ENCODE data around the gene ZNF726. TPM values are rescaled to one million over a fixed set of nuclear protein-coding genes. Genes with fewer than 3 reads are reported as not detected.

The ZNF726 gene
- total RNA-seq, 1 donor from 2014 or later = 2.6 TPM

DNA sequence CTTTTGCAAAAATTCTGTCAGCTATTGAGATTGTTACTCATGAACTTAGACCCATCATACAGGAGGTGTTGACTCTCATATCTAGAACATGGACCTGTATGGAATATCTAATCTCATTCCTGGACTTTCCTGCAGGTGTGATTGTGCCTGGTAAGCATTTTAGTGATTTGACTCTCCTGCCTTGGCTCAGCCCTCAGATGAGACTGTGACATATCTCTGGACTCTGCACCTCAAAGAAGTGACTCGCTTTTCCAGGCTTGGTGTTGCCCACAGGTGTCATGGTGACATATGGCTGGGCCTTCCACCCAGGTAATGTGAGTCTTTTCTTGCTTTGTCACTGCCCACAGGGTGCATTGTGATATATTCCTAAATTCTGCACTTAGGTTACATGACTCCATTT lies 17.8 kb upstream of the ZNF726 start:
- no peak overlapping the region for H3K9ac ChIP-seq (ENCODE audit: low read depth in 1 of 3, low read length in 3 of 3)
- no peaks in the 10 kb centered on the region for H3K36me3 ChIP-seq (ENCODE audit: control insufficient read depth in 3 of 3, insufficient read depth in 3 of 3, low read length in 3 of 3)
- no peak overlapping the region for H3K27ac ChIP-seq (ENCODE audit: low read depth, low read length)
- H3K9me3 ChIP-seq (ENCODE audit: control insufficient read depth in 3 of 3, low read length in 3 of 3) = peaks cover 0 to 3% (median 0%) of the 10 kb centered on the region in 3 donors
- H3K4me3 ChIP-seq (ENCODE audit: low read length in 3 of 3) = no peak overlapping the region
- no peaks in the 10 kb centered on the region for H3K4me1 ChIP-seq (ENCODE audit: control insufficient read depth in 3 of 3, insufficient read depth in 3 of 3, low read length in 3 of 3)
- no peaks in the 10 kb centered on the region for H3K27me3 ChIP-seq (ENCODE audit: control insufficient read depth in 3 of 3, insufficient read depth in 3 of 3, low read length in 3 of 3)

DNA sequence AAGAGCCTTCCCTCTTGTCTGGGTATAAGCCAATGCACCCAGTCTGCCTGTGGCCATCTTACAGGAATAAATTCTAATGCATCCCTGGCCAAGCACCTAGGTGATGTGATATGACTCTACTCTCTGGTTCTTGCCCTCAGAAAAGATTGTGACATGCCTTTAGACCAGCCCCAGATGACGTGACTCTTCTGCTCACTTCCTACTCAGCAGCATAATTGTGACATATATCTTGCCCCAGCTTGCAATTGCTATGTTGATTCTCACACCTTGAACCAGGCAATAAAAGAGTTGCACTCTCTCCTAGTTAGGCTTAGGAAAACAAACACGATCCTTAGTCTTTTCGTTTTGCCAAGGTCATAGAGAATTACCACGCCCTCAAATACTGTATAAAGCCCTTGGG lies 13.3 kb upstream of the ZNF726 start:
- H3K27ac ChIP-seq (ENCODE audit: low read depth, low read length) = no peak overlapping the region
- no peaks in the 10 kb centered on the region for H3K36me3 ChIP-seq (ENCODE audit: control insufficient read depth in 3 of 3, insufficient read depth in 3 of 3, low read length in 3 of 3)
- H3K27me3 ChIP-seq (ENCODE audit: control insufficient read depth in 3 of 3, insufficient read depth in 3 of 3, low read length in 3 of 3) = no peaks in the 10 kb centered on the region
- H3K4me1 ChIP-seq (ENCODE audit: control insufficient read depth in 3 of 3, insufficient read depth in 3 of 3, low read length in 3 of 3) = no peaks in the 10 kb centered on the region
- no peak overlapping the region for H3K4me3 ChIP-seq (ENCODE audit: low read length in 3 of 3)
- H3K9me3 ChIP-seq (ENCODE audit: control insufficient read depth in 3 of 3, low read length in 3 of 3) = peaks cover 0 to 4% (median 2%) of the 10 kb centered on the region in 3 donors
- H3K9ac ChIP-seq (ENCODE audit: low read depth in 1 of 3, low read length in 3 of 3) = no peak overlapping the region

DNA sequence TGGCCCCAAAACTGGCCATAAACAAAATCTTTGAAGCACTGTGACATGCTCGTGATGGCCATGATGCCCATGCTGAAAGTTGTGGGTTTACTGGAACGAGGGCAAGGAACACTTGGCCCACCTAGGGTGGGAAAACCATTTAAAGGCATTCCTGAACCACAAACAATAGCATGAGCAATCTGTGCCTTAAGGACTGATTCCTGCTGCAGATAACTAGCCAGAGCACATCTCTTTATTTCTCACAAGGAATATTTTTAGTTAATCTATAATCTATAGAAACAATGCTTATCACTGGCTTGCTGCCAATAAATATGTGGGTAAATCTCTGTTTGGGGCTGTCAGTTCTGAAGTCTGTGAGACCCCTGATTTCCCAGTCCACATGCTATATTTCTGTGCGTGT lies 10.3 kb upstream of the ZNF726 start:
- Histone ChIP-seq H3K4me1 (ENCODE audit: control insufficient read depth in 3 of 3, insufficient read depth in 3 of 3, low read length in 3 of 3) (no peaks in the 10 kb centered on the region), H3K27ac (ENCODE audit: low read depth, low read length) (no peak overlapping the region), H3K9ac (ENCODE audit: low read depth in 1 of 3, low read length in 3 of 3) (no peak overlapping the region), H3K36me3 (ENCODE audit: control insufficient read depth in 3 of 3, insufficient read depth in 3 of 3, low read length in 3 of 3) (no peaks in the 10 kb centered on the region), H3K9me3 (ENCODE audit: control insufficient read depth in 3 of 3, low read length in 3 of 3) (peaks cover 0 to 2% (median 2%) of the 10 kb centered on the region in 3 donors), H3K4me3 (ENCODE audit: low read length in 3 of 3) (no peak overlapping the region), H3K27me3 (ENCODE audit: control insufficient read depth in 3 of 3, insufficient read depth in 3 of 3, low read length in 3 of 3) (no peaks in the 10 kb centered on the region)

DNA sequence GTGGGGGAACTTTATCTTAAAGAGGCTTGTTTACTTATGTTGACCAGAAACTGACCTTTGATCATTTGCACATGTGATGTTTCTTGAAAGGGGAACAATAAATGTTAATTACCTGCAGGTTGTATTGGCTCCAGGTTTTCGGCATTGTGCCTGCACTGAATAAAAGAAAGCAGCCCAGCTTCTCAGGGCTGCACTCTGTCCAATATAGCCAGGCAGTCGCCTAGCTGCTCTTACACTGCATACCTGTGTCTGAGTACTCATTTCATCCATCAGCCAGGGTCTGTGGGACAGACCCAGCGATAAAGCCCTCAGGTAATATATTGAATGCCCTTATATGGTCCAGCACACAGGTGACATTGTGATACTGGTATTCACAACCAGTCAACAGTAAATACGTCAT lies 8.9 kb upstream of the ZNF726 start:
- H3K27me3 ChIP-seq (ENCODE audit: control insufficient read depth in 3 of 3, insufficient read depth in 3 of 3, low read length in 3 of 3) = no peaks in the 10 kb centered on the region
- H3K27ac ChIP-seq (ENCODE audit: low read depth, low read length) = no peak overlapping the region
- H3K9ac ChIP-seq (ENCODE audit: low read depth in 1 of 3, low read length in 3 of 3) = no peak overlapping the region
- no peaks in the 10 kb centered on the region for H3K36me3 ChIP-seq (ENCODE audit: control insufficient read depth in 3 of 3, insufficient read depth in 3 of 3, low read length in 3 of 3)
- peaks cover 0 to 2% (median 2%) of the 10 kb centered on the region in 3 donors for H3K9me3 ChIP-seq (ENCODE audit: control insufficient read depth in 3 of 3, low read length in 3 of 3)
- H3K4me1 ChIP-seq (ENCODE audit: control insufficient read depth in 3 of 3, insufficient read depth in 3 of 3, low read length in 3 of 3) = no peaks in the 10 kb centered on the region
- no peak overlapping the region for H3K4me3 ChIP-seq (ENCODE audit: low read length in 3 of 3)

DNA sequence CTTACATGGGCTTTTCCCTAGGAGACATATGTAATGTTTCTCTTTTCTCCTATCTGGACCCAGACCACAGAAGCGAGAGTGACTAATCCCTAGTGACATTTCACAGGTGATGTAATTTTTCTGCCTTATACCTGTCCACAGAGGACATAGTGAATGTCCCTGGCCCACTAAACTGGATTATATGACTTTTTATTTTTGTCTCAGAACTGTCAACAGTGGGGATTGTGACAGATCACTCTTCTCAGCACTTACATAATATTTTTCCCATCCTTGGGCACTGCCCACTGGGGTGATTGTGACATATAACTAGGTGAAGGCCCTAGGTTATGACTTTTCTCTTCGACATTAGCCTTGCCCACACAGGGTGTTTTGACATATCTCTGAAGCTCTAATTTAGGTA lies 7.9 kb upstream of the ZNF726 start:
- Histone ChIP-seq H3K4me3 (ENCODE audit: low read length in 3 of 3) (no peak overlapping the region), H3K9ac (ENCODE audit: low read depth in 1 of 3, low read length in 3 of 3) (no peak overlapping the region), H3K27me3 (ENCODE audit: control insufficient read depth in 3 of 3, insufficient read depth in 3 of 3, low read length in 3 of 3) (no peaks in the 10 kb centered on the region), H3K9me3 (ENCODE audit: control insufficient read depth in 3 of 3, low read length in 3 of 3) (peaks cover 0 to 2% (median 2%) of the 10 kb centered on the region in 3 donors), H3K27ac (ENCODE audit: low read depth, low read length) (no peak overlapping the region), H3K4me1 (ENCODE audit: control insufficient read depth in 3 of 3, insufficient read depth in 3 of 3, low read length in 3 of 3) (no peaks in the 10 kb centered on the region), H3K36me3 (ENCODE audit: control insufficient read depth in 3 of 3, insufficient read depth in 3 of 3, low read length in 3 of 3) (no peaks in the 10 kb centered on the region)

DNA sequence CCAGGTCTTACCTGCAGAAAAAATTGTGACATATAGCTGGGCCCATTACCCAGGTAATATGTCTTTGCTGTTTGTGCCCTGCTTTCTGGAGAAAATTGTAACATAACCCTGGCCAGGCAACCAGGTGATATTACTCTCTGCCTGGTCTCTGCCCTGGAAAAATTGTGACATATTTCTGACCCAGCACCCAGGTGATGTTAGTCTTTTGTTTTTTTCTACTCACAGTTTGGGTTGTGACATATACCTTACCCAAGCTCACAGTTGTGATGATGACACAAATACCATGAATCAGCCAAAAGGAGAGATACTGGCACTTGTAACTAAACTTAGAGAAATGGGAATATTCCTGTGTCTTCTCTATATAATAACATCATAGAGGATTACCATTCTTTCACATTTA lies 6.5 kb upstream of the ZNF726 start:
- H3K4me1 ChIP-seq (ENCODE audit: control insufficient read depth in 3 of 3, insufficient read depth in 3 of 3, low read length in 3 of 3) = no peaks in the 10 kb centered on the region
- H3K27ac ChIP-seq (ENCODE audit: low read depth, low read length) = no peak overlapping the region
- H3K27me3 ChIP-seq (ENCODE audit: control insufficient read depth in 3 of 3, insufficient read depth in 3 of 3, low read length in 3 of 3) = no peaks in the 10 kb centered on the region
- H3K4me3 ChIP-seq (ENCODE audit: low read length in 3 of 3) = no peak overlapping the region
- no peaks in the 10 kb centered on the region for H3K36me3 ChIP-seq (ENCODE audit: control insufficient read depth in 3 of 3, insufficient read depth in 3 of 3, low read length in 3 of 3)
- peaks cover 0 to 2% (median 2%) of the 10 kb centered on the region in 3 donors for H3K9me3 ChIP-seq (ENCODE audit: control insufficient read depth in 3 of 3, low read length in 3 of 3)
- no peak overlapping the region for H3K9ac ChIP-seq (ENCODE audit: low read depth in 1 of 3, low read length in 3 of 3)

DNA sequence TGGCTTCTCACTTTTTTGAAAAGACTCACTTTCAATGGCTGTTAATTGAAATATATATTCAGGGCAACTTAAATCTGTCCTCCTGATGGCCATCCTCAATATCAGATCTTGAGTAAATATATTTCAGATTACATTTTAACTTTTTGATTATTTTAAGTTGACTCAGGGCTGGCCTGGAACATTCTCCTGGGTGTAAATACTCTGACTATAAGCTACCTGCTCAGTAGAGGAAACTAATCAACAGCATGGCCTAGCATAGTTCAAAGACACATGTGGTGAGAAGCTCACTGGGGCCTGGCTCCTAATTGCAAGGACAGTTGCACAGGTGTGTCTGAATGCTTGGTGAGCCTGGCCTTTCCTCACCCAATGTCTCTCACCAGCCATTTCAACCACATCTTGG lies 5.5 kb upstream of the ZNF726 start:
- H3K27ac ChIP-seq (ENCODE audit: low read depth, low read length) = no peak overlapping the region
- no peaks in the 10 kb centered on the region for H3K4me1 ChIP-seq (ENCODE audit: control insufficient read depth in 3 of 3, insufficient read depth in 3 of 3, low read length in 3 of 3)
- no peaks in the 10 kb centered on the region for H3K27me3 ChIP-seq (ENCODE audit: control insufficient read depth in 3 of 3, insufficient read depth in 3 of 3, low read length in 3 of 3)
- H3K9ac ChIP-seq (ENCODE audit: low read depth in 1 of 3, low read length in 3 of 3) = no peak overlapping the region
- no peak overlapping the region for H3K4me3 ChIP-seq (ENCODE audit: low read length in 3 of 3)
- H3K36me3 ChIP-seq (ENCODE audit: control insufficient read depth in 3 of 3, insufficient read depth in 3 of 3, low read length in 3 of 3) = no peaks in the 10 kb centered on the region
- H3K9me3 ChIP-seq (ENCODE audit: control insufficient read depth in 3 of 3, low read length in 3 of 3) = peaks cover 0 to 2% (median 2%) of the 10 kb centered on the region in 3 donors

DNA sequence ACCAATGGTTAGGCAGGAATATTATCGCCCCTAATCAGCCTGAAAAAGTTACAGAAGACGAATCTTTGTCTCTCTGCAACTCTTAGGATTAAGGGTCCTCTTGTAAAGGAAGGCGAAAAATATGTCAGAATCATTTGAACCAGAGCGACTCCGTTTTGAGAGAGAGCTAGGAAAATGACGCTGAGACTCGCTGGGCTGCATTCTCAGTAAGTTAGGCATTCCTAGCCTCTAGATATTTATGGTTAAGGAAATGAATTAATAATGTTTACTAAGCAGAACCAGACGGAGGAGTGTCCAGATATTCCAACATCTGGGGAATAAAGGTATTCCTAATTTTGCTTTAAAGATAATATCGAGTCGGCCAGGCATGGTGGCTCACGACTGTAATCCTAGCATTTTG lies 755 bp upstream of the ZNF726 start:
- Histone ChIP-seq H3K36me3 (ENCODE audit: control insufficient read depth in 3 of 3, insufficient read depth in 3 of 3, low read length in 3 of 3) (no peaks in the 10 kb centered on the region), H3K27ac (ENCODE audit: low read depth, low read length) (no peak overlapping the region), H3K9ac (ENCODE audit: low read depth in 1 of 3, low read length in 3 of 3) (no peak overlapping the region), H3K4me3 (ENCODE audit: low read length in 3 of 3) (peak overlapping the region; percentile 65 to 75 (median 67)), H3K27me3 (ENCODE audit: control insufficient read depth in 3 of 3, insufficient read depth in 3 of 3, low read length in 3 of 3) (no peaks in the 10 kb centered on the region), H3K4me1 (ENCODE audit: control insufficient read depth in 3 of 3, insufficient read depth in 3 of 3, low read length in 3 of 3) (no peaks in the 10 kb centered on the region), H3K9me3 (ENCODE audit: control insufficient read depth in 3 of 3, low read length in 3 of 3) (no peaks in the 10 kb centered on the region)

DNA sequence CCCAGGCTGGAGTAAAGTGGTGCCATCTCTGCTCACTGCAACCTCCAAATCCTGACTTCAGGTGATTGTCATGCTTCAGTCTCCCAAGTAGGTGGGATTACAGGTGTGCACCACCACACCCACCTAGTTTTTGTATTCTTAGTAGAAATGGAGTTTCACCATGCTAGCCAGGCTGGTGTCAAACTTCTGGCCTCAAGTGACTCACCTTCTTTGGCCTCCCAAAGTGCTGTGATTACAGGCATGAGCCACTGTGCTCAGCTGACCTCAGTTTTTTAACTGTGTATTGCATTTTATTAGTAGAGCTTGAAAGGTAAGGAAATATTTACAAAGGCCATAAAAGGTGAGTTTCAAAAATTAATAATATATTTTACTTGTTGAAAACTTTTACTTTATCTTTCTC lies 2.3 kb downstream of the ZNF726 start:
- Histone ChIP-seq H3K36me3 (ENCODE audit: control insufficient read depth in 3 of 3, insufficient read depth in 3 of 3, low read length in 3 of 3) (no peaks in the 10 kb centered on the region), H3K9me3 (ENCODE audit: control insufficient read depth in 3 of 3, low read length in 3 of 3) (no peaks in the 10 kb centered on the region), H3K27me3 (ENCODE audit: control insufficient read depth in 3 of 3, insufficient read depth in 3 of 3, low read length in 3 of 3) (no peaks in the 10 kb centered on the region), H3K4me3 (ENCODE audit: low read length in 3 of 3) (no peak overlapping the region), H3K27ac (ENCODE audit: low read depth, low read length) (no peak overlapping the region), H3K9ac (ENCODE audit: low read depth in 1 of 3, low read length in 3 of 3) (no peak overlapping the region), H3K4me1 (ENCODE audit: control insufficient read depth in 3 of 3, insufficient read depth in 3 of 3, low read length in 3 of 3) (no peaks in the 10 kb centered on the region)

DNA sequence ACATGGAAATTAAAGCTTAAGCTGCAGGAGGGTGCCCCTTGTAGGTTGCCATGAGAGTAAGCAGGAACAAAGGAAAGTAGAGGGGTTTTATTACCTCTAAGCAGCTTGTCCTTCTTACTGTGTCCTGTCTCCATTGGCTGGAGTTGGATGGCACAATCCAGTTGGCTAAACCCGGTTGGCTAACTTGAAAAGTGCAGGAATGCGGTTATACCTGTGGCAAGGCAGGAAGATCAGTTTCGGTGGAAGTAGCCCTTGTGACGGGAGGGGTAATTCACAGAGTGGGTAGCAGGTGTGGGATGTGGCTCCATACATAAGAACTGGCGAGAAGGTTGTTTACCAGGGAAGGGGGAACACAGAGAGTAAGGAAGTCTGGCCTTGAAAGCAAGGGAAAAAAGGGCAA lies 3.2 kb downstream of the ZNF726 start:
- Histone ChIP-seq H3K27ac (ENCODE audit: low read depth, low read length) (no peak overlapping the region), H3K9me3 (ENCODE audit: control insufficient read depth in 3 of 3, low read length in 3 of 3) (no peaks in the 10 kb centered on the region), H3K9ac (ENCODE audit: low read depth in 1 of 3, low read length in 3 of 3) (no peak overlapping the region), H3K36me3 (ENCODE audit: control insufficient read depth in 3 of 3, insufficient read depth in 3 of 3, low read length in 3 of 3) (no peaks in the 10 kb centered on the region), H3K4me1 (ENCODE audit: control insufficient read depth in 3 of 3, insufficient read depth in 3 of 3, low read length in 3 of 3) (no peaks in the 10 kb centered on the region), H3K4me3 (ENCODE audit: low read length in 3 of 3) (no peak overlapping the region), H3K27me3 (ENCODE audit: control insufficient read depth in 3 of 3, insufficient read depth in 3 of 3, low read length in 3 of 3) (no peaks in the 10 kb centered on the region)

DNA sequence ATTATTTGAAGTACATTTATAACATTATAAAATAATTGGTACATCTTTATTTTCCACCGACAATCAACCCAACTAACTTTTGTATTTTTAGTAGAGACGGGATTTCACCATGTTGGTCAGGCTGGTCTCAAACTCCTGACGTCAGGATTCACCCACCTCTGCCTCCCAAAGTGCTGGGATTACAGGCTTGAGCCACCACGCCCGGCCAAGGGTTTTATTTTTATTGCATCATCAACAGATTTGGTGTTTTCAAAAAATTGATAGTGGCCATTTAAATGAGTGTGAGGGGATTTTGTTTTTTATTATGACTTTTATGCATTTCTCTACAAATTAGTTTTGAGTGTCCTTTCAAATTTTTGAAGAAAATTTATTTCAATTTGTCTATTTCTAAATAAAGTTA lies 10.6 kb downstream of the ZNF726 start:
- Histone ChIP-seq H3K27ac (ENCODE audit: low read depth, low read length) (no peak overlapping the region), H3K9me3 (ENCODE audit: control insufficient read depth in 3 of 3, low read length in 3 of 3) (no peaks in the 10 kb centered on the region), H3K4me1 (ENCODE audit: control insufficient read depth in 3 of 3, insufficient read depth in 3 of 3, low read length in 3 of 3) (no peaks in the 10 kb centered on the region), H3K9ac (ENCODE audit: low read depth in 1 of 3, low read length in 3 of 3) (no peak overlapping the region), H3K4me3 (ENCODE audit: low read length in 3 of 3) (no peak overlapping the region), H3K36me3 (ENCODE audit: control insufficient read depth in 3 of 3, insufficient read depth in 3 of 3, low read length in 3 of 3) (no peaks in the 10 kb centered on the region), H3K27me3 (ENCODE audit: control insufficient read depth in 3 of 3, insufficient read depth in 3 of 3, low read length in 3 of 3) (no peaks in the 10 kb centered on the region)

Measured in skeletal muscle tissue (tissue), 4 donors.